SK-N-SH treated with all-trans-retinoic acid at 6 μM for 48 hours (cell line): ENCODE data around the gene RHOT2.

Source experiments
- CREB5 ChIP-seq: fragments of 250-450 bp; sonication (Bioruptor Pico); IDR thresholded peaks from 2 replicates; pipeline ENCODE4 v1.5.1; 2020; ENCODE audit warnings: low read depth, mild to moderate bottlenecking, moderate library complexity
- PATZ1 ChIP-seq: fragments of 250-450 bp; sonication (Bioruptor Pico); IDR thresholded peaks from 2 replicates; pipeline ENCODE4 v1.8.0; 2020; ENCODE audit warnings: mild to moderate bottlenecking, moderate library complexity, borderline replicate concordance
- POU6F1 ChIP-seq: fragments of 250-450 bp; sonication (Bioruptor Pico); IDR thresholded peaks from 2 replicates; pipeline ENCODE4 v1.8.0; 2021; ENCODE audit warnings: low read depth, mild to moderate bottlenecking, moderate library complexity, borderline replicate concordance
- RARB ChIP-seq: fragments of 250-450 bp; sonication (Bioruptor Pico); IDR thresholded peaks from 2 replicates; pipeline ENCODE4 v1.8.0; 2021; ENCODE audit warnings: mild to moderate bottlenecking, moderate library complexity
- TCF4 ChIP-seq: fragments of 250-450 bp; sonication (Bioruptor Pico); IDR thresholded peaks from 2 replicates; pipeline ENCODE4 v1.8.0; 2021; ENCODE audit warnings: mild to moderate bottlenecking, moderate library complexity, borderline replicate concordance
- ZC3H10 ChIP-seq: fragments of 250-450 bp; sonication (Bioruptor Pico); IDR thresholded peaks from 2 replicates; pipeline ENCODE4 v1.5.1; 2021; ENCODE audit warnings: mild to moderate bottlenecking, moderate library complexity
- ZFP3 ChIP-seq: fragments of 250-450 bp; sonication (Bioruptor Pico); IDR thresholded peaks from 2 replicates; pipeline ENCODE4 v1.5.0; 2020; ENCODE audit warnings: mild to moderate bottlenecking, moderate library complexity
- ZFP30 ChIP-seq: fragments of 450-650 bp; formaldehyde crosslinking; IDR thresholded peaks from 2 replicates; pipeline ENCODE4 v1.5.0; 2022; ENCODE audit warnings: mild to moderate bottlenecking, moderate library complexity
- ZNF8 ChIP-seq: fragments of 450-650 bp; formaldehyde crosslinking; IDR thresholded peaks from 2 replicates; pipeline ENCODE4 v1.5.0; 2020; ENCODE audit warnings: mild to moderate bottlenecking, moderate library complexity

GRCh38 chr16:667780-668518 is at the start of gene RHOT2:
- no peak for TF ChIP-seq RARB (CRISPR knock-in tag)
- TF ChIP-seq ZFP30 (CRISPR knock-in tag), result no peak
- TF ChIP-seq ZNF8 (CRISPR knock-in tag), result no peak
- TF ChIP-seq TCF4, result no peak
- no peak for TF ChIP-seq POU6F1 (CRISPR knock-in tag)
- no peak for TF ChIP-seq PATZ1
- 0 out of 2 replicates have a peak, but pooled peaks have one; percentile 12 for TF ChIP-seq ZC3H10 (CRISPR knock-in tag)
- no peak for TF ChIP-seq ZFP3 (CRISPR knock-in tag)
- no peak for TF ChIP-seq CREB5
